Measurements from ENCODE around the gene CCDC178. TPM values are rescaled to one million over a fixed set of nuclear protein-coding genes. Genes with fewer than 3 reads are reported as not detected.
"Not testable (repeated sequence)": the region's sequence is repeated elsewhere in the genome, so short reads cannot be mapped to it uniquely, and the experiment has no call there.

Gene CCDC178
- total and polyA plus RNA-seq, 2 of the 4 experiments (the other 2 are of a cell fraction) = not detected

GRCh38 chr18:33152376-33152775 is 288.1 kb downstream of the CCDC178 start:
- intact Hi-C loops (cut with micrococcal nuclease) (no loop called here), dilution Hi-C loops (cut with HindIII; ENCODE audit: low sequenced_read_pairs, unreplicated experiment) (no loop called here), in situ Hi-C loops (cut with MboI; ENCODE audit: low sequenced_read_pairs) (no loop called here)
- Histone ChIP-seq H3K9me1 (ENCODE audit: insufficient read depth, low read length) (no peaks in the 10 kb centered on the region), H2BK120ac (ENCODE audit: low read depth, low read length) (no peak overlapping the region), H3K4ac (ENCODE audit: low read depth, low read length) (no peak overlapping the region), H3K79me1 (ENCODE audit: low read depth in 1 of 2, low read length in 2 of 2) (no peaks in the 10 kb centered on the region), H3K4me3 (ENCODE audit: insufficient read depth, low read depth, low read length) (no peak overlapping the region), H4K8ac (ENCODE audit: low read depth in 2 of 2, low read length in 2 of 2) (no peak overlapping the region), H3K27ac (ENCODE audit: insufficient read depth, low read length) (no peak overlapping the region), H2AK9ac (replicated peaks; ENCODE audit: low read depth, low read length, poor library complexity) (no peak overlapping the region), H4K20me1 (ENCODE audit: insufficient read depth, low read length) (no peaks in the 10 kb centered on the region), H2BK15ac (ENCODE audit: low read depth, low read length) (no peak overlapping the region), H3K56ac (ENCODE audit: extremely low read depth, insufficient read depth, low read length) (no peak overlapping the region), H4K5ac (ENCODE audit: low read depth, low read length) (no peak overlapping the region), H3K36me3 (ENCODE audit: control insufficient read depth, insufficient read depth, low read length) (no peaks in the 10 kb centered on the region), H3K27me3 (ENCODE audit: control insufficient read depth, insufficient read depth, low read length) (no peaks in the 10 kb centered on the region), H3K14ac (replicated peaks; ENCODE audit: low read depth, low read length) (no peak overlapping the region), H3K9me3 (ENCODE audit: control insufficient read depth, insufficient read depth, low read length) (no peaks in the 10 kb centered on the region), H3K4me2 (ENCODE audit: low read depth, low read length) (no peak overlapping the region), H2BK5ac (ENCODE audit: low read depth, low read length, poor library complexity, severe bottlenecking) (no peak overlapping the region), H3K18ac (ENCODE audit: low read depth, low read length) (no peak overlapping the region), H4K91ac (ENCODE audit: insufficient read depth, low read depth, low read length) (no peak overlapping the region), H3K9ac (ENCODE audit: low read depth, low read length) (no peak overlapping the region), H2BK20ac (ENCODE audit: low read depth, low read length) (no peak overlapping the region), H2AK5ac (ENCODE audit: low read depth, low read length) (no peak overlapping the region), H2AFZ (replicated peaks; ENCODE audit: low read length, poor library complexity) (no peak overlapping the region), H3K4me1 (ENCODE audit: control insufficient read depth, insufficient read depth, low read length) (no peaks in the 10 kb centered on the region), H3K23ac (ENCODE audit: low read depth, low read length) (no peak overlapping the region)
- no peak for DNase-seq
- ChIA-PET CTCF (no interaction called here), POLR2A (ENCODE audit: unreplicated experiment) (no interaction called here)
- no peak for ATAC-seq (ENCODE audit: low read depth)
- no CpG with 5 or more reads among the region's 1 CpG for WGBS, 2 experiments (ENCODE audit: extremely low coverage in 2 of 2, insufficient read length in 1 of 2)
- no peak for TF ChIP-seq MXI1 (IDR thresholded peaks at IDR 0.05; ENCODE audit: borderline replicate concordance, low read depth, low read length)
- TF ChIP-seq POLR2A (IDR thresholded peaks at IDR 0.05; ENCODE audit: low read depth, low read length) = no peak
- no peak for TF ChIP-seq RFX5 (IDR thresholded peaks at IDR 0.05; ENCODE audit: low read depth, low read length)
- no peak for TF ChIP-seq NFE2L2 (IDR thresholded peaks at IDR 0.05; ENCODE audit: low read depth, low read length)
- no peak for TF ChIP-seq BHLHE40 (IDR thresholded peaks at IDR 0.05; ENCODE audit: low read depth, low read length)
- no peak for TF ChIP-seq MAFK (IDR thresholded peaks at IDR 0.05; ENCODE audit: low read depth, low read length)
- TF ChIP-seq CTCF (conservative IDR thresholded peaks at IDR 0.05; ENCODE audit: low read depth, low read length) = no peak
- no peak for TF ChIP-seq CHD1 (IDR thresholded peaks at IDR 0.05; ENCODE audit: low read depth, low read length)
- no peak for TF ChIP-seq SMC3 (IDR thresholded peaks at IDR 0.05; ENCODE audit: low read depth, low read length)
- TF ChIP-seq RCOR1 (IDR thresholded peaks at IDR 0.05; ENCODE audit: insufficient replicate concordance, low read length) = no peak
- no TSS peak for BruUV-seq (replicated peaks)

GRCh38 chr18:33147811-33148210 is 292.7 kb downstream of the CCDC178 start:
- H2AK5ac ChIP-seq (ENCODE audit: low read depth, low read length) = not testable (repeated sequence)

More at GRCh38 chr18:33147811-33148210, 292.7 kb downstream of the CCDC178 start:
- H2BK20ac ChIP-seq (ENCODE audit: low read depth, low read length); H3K56ac ChIP-seq (ENCODE audit: extremely low read depth, insufficient read depth, low read length); H2AK9ac ChIP-seq (replicated peaks; ENCODE audit: low read depth, low read length, poor library complexity); H2BK120ac ChIP-seq (ENCODE audit: low read depth, low read length); H2BK5ac ChIP-seq (ENCODE audit: low read depth, low read length, poor library complexity, severe bottlenecking); H3K79me1 ChIP-seq (ENCODE audit: low read depth in 1 of 2, low read length in 2 of 2); H3K14ac ChIP-seq (replicated peaks; ENCODE audit: low read depth, low read length); H4K5ac ChIP-seq (ENCODE audit: low read depth, low read length); in situ Hi-C loops (cut with MboI; ENCODE audit: low sequenced_read_pairs); H3K18ac ChIP-seq (ENCODE audit: low read depth, low read length); H3K9me1 ChIP-seq (ENCODE audit: insufficient read depth, low read length); H2AFZ ChIP-seq (replicated peaks; ENCODE audit: low read length, poor library complexity); H3K4me1 ChIP-seq (ENCODE audit: control insufficient read depth, insufficient read depth, low read length); DNase-seq; H3K4me2 ChIP-seq (ENCODE audit: low read depth, low read length); H3K36me3 ChIP-seq (ENCODE audit: control insufficient read depth, insufficient read depth, low read length); H3K4ac ChIP-seq (ENCODE audit: low read depth, low read length); CTCF ChIA-PET; H3K27me3 ChIP-seq (ENCODE audit: control insufficient read depth, insufficient read depth, low read length); H3K9ac ChIP-seq (ENCODE audit: low read depth, low read length); POLR2A ChIA-PET (ENCODE audit: unreplicated experiment); H4K8ac ChIP-seq (ENCODE audit: low read depth in 2 of 2, low read length in 2 of 2); dilution Hi-C loops (cut with HindIII; ENCODE audit: low sequenced_read_pairs, unreplicated experiment); H3K23ac ChIP-seq (ENCODE audit: low read depth, low read length); H3K4me3 ChIP-seq (ENCODE audit: insufficient read depth, low read depth, low read length); H4K20me1 ChIP-seq (ENCODE audit: insufficient read depth, low read length); ATAC-seq (ENCODE audit: low read depth); BruUV-seq (replicated peaks); H2BK15ac ChIP-seq (ENCODE audit: low read depth, low read length); intact Hi-C loops (cut with micrococcal nuclease); H3K27ac ChIP-seq (ENCODE audit: insufficient read depth, low read length); H4K91ac ChIP-seq (ENCODE audit: insufficient read depth, low read depth, low read length); H3K9me3 ChIP-seq (ENCODE audit: control insufficient read depth, insufficient read depth, low read length): not testable (repeated sequence)
- no CpG with 5 or more reads among the region's 25 CpGs for WGBS, 2 experiments (ENCODE audit: extremely low coverage in 2 of 2, insufficient read length in 1 of 2)
